GM12878 (cell line): Measurements from ENCODE around the gene HTATIP2. TPM values are rescaled to one million over a fixed set of nuclear protein-coding genes. Genes with fewer than 3 reads are reported as not detected.

Source experiments
- ATAC-seq: fragments of 200-7000 bp; cut with Tn5 transposase; 3 replicates; pipeline ENCODE4 v1.9.1; 2020; ENCODE audit warnings: mild to moderate bottlenecking, moderate library complexity
- BruUV-seq: library from RNA; stranded (reverse); fragments of 400-500 nt; replicated peaks from 2 replicates; lab custom pipeline; 2021; lab: Mats Ljungman, UMichigan
- CTCF ChIA-PET: fragments of 300-600 bp; sonication (Branson Sonifier 250); formaldehyde crosslinking; extraction: SDS; loops from one replicate; lab custom pipeline; 2021; ENCODE audit warnings: inconsistent platforms; lab: Yijun Ruan, JAX
- POLR2A ChIA-PET: fragments of 350-600 bp; formaldehyde crosslinking; extraction: SDS; loops from one replicate; lab custom pipeline; 2021; ENCODE audit warnings: inconsistent platforms; lab: Charles Lee
- RAD21 ChIA-PET: fragments of 300-600 bp; sonication (Branson Sonifier 250); formaldehyde crosslinking; loops from one replicate; lab custom pipeline; 2023; ENCODE audit warnings: antibody characterized with exemption; ENCODE audit not compliant: unreplicated experiment; lab: Charles Lee
- SMC1A ChIA-PET: fragments of 300-600 bp; sonication (Branson Sonifier 250); formaldehyde crosslinking; loops from one replicate; lab custom pipeline; 2023; ENCODE audit not compliant: unreplicated experiment, uncharacterized antibody; lab: Charles Lee
- DNase-seq: peaks from one replicate; pipeline ENCODE4 v3.0.0-alpha.2; 2011; ENCODE audit warnings: low read depth, low spot score
- FAIRE-seq: peaks from 3 replicates; lab custom pipeline; 2011; peaks lifted over from hg19 to GRCh38; lab: Jason Lieb, UNC
- H2AFZ ChIP-seq: 2 replicates; pipeline ENCODE4 v1.6.0; 2011; ENCODE audit warnings: low read depth, low read length, control low read depth; ENCODE audit not compliant: control insufficient read depth
- H3K27ac ChIP-seq: 2 replicates; pipeline ENCODE4 v1.5.1; 2011; ENCODE audit warnings: control low read depth; ENCODE audit not compliant: control insufficient read depth, insufficient read depth
- H3K27me3 ChIP-seq, 2 experiments: replicated peaks in 1 of 2; 2 replicates each; pipeline versions ENCODE4 v1.6.0 to v1.6.1; 2011; ENCODE audit warnings: low read length in 1 of 2; ENCODE audit not compliant: control insufficient read depth in 2 of 2, insufficient read depth in 2 of 2
- H3K36me3 ChIP-seq, 2 experiments: 2 replicates each; pipeline ENCODE4 v1.5.1; 2011; ENCODE audit warnings: low read length in 1 of 2; ENCODE audit not compliant: control insufficient read depth in 2 of 2, insufficient read depth in 2 of 2
- H3K4me1 ChIP-seq: 2 replicates; pipeline ENCODE4 v1.6.1; 2011; ENCODE audit warnings: mild to moderate bottlenecking, low read length, moderate library complexity, mixed read lengths; ENCODE audit not compliant: control insufficient read depth, insufficient read depth
- H3K4me2 ChIP-seq: 2 replicates; pipeline ENCODE4 v1.6.0; 2011; ENCODE audit warnings: control low read depth; ENCODE audit not compliant: control insufficient read depth, insufficient read depth
- H3K4me3 ChIP-seq: fragments of 200-600 bp; sonication (generic); 2 replicates; pipeline ENCODE4 v1.5.1; 2016
- H3K79me2 ChIP-seq: 2 replicates; pipeline ENCODE4 v1.6.0; 2011; ENCODE audit warnings: low read length; ENCODE audit not compliant: control insufficient read depth, insufficient read depth
- H3K9ac ChIP-seq: 2 replicates; pipeline ENCODE4 v1.8.0; 2011; ENCODE audit warnings: low read length, control low read depth, mixed read lengths; ENCODE audit not compliant: control insufficient read depth, insufficient read depth
- H3K9me3 ChIP-seq: replicated peaks from 3 replicates; pipeline ENCODE4 v1.5.1; 2011; ENCODE audit warnings: mild to moderate bottlenecking, low read length; ENCODE audit not compliant: control insufficient read depth, insufficient read depth
- H4K20me1 ChIP-seq: 2 replicates; pipeline ENCODE4 v1.6.0; 2011; ENCODE audit not compliant: control insufficient read depth, insufficient read depth
- BCLAF1 ChIP-seq: fragments of 450-650 bp; IDR thresholded peaks from 2 replicates; pipeline ENCODE4 v1.6.1; 2017; ENCODE audit warnings: antibody characterized with exemption, mild to moderate bottlenecking, moderate library complexity
- CBFB ChIP-seq: IDR thresholded peaks from 2 replicates; pipeline ENCODE4 v1.6.1; 2016; ENCODE audit warnings: antibody characterized with exemption, low read depth
- CBX5 ChIP-seq: sonication (generic); IDR thresholded peaks from 2 replicates; pipeline ENCODE4 v1.6.1; 2016; ENCODE audit warnings: low read depth, moderate library complexity, mild to moderate bottlenecking, inconsistent platforms
- CEBPB ChIP-seq, 2 experiments: fragments of 150-350 bp in 1 of 2; IDR thresholded peaks; 2 replicates each; pipeline ENCODE4 v1.6.1; 2012 to 2014; ENCODE audit warnings: low read depth in 2 of 2, low read length in 2 of 2, borderline replicate concordance in 1 of 2, inconsistent platforms in 1 of 2
- CREM ChIP-seq: IDR thresholded peaks from 2 replicates; pipeline ENCODE4 v1.6.1; 2014; ENCODE audit warnings: antibody characterized with exemption, low read depth
- EED ChIP-seq: sonication (generic); IDR thresholded peaks from 2 replicates; pipeline ENCODE4 v1.6.1; 2016; ENCODE audit warnings: antibody characterized with exemption, low read depth
- HSF1 ChIP-seq: fragments of 150-350 bp; IDR thresholded peaks from 2 replicates; pipeline ENCODE4 v1.6.1; 2014; ENCODE audit warnings: mild to moderate bottlenecking, low read depth, low read length
- NFIC ChIP-seq: IDR thresholded peaks from 2 replicates; pipeline ENCODE4 v1.6.1; 2012; ENCODE audit warnings: low read depth, mild to moderate bottlenecking, inconsistent platforms, low read length, moderate library complexity
- NR2C2 ChIP-seq: IDR thresholded peaks from 2 replicates; pipeline ENCODE4 v1.6.1; 2011; ENCODE audit warnings: borderline replicate concordance, low read depth; ENCODE audit not compliant: control insufficient read depth, insufficient read length
- PAX5 ChIP-seq: IDR thresholded peaks from 2 replicates; pipeline ENCODE4 v1.6.1; 2011; ENCODE audit warnings: low read depth, low read length, borderline replicate concordance
- RFX5 ChIP-seq: IDR thresholded peaks from 2 replicates; pipeline ENCODE4 v1.6.1; 2011; ENCODE audit warnings: low read depth, low read length, improper control_type of control experiment
- WGBS: methylation state at CpG from one replicate; pipeline ENCODE4 v1.1.6; 2016; ENCODE audit warnings: low lambda C conversion rate; ENCODE audit not compliant: insufficient replicate concordance, insufficient coverage; ENCODE audit errors: missing lambda C conversion rate; 5-methylcytosine and 5-hydroxymethylcytosine counted together
- in situ Hi-C: fragments of 300-500 bp; cut with MboI; formaldehyde crosslinking; loops from 9 replicates; pipeline ENCODE4 v1.14.3; 2018; ENCODE audit warnings: mixed read lengths
- intact Hi-C: fragments of 100-400 bp; cut with micrococcal nuclease; formaldehyde crosslinking; loops from one replicate; pipeline ENCODE4 v1.14.2; 2022; ENCODE audit not compliant: unreplicated experiment
- polyA plus RNA-seq, 11 experiments: library from polyadenylated mRNA; depleted of rRNA in 4 of 11; unstranded in 6 of 11; stranded (reverse) in 5 of 11; fragments of >200 nt; fragmentation: Nextera tagmentation in 4 of 11; fragmentation: Illumina TruSeq in 1 of 11; extraction: Ambion mirVana in 4 of 11; extraction: Trizol in 1 of 11; gene quantifications; 1 replicate in 1 of 11; 2 replicates in 10 of 11; pipeline versions ENCODE4 v1.2.1 to v1.2.3, GENCODE V29; 2011 to 2016; ENCODE audit warnings: inconsistent platforms in 2 of 11, missing spikeins in 2 of 11, low read depth in 1 of 11
- total RNA-seq, 4 experiments: library from RNA; depleted of rRNA in 3 of 4; stranded (reverse); fragments of >200 nt in 3 of 4; fragmentation: Illumina TruSeq in 1 of 4; extraction: Trizol in 1 of 4; gene quantifications; 2 replicates each; pipeline versions ENCODE4 v1.2.1 to v1.2.3, GENCODE V29; 2013 to 2021
- TF ChIP-seq, protein P1 (sequence below): IDR thresholded peaks from 2 replicates; pipeline ENCODE4 v1.6.1; 2011; ENCODE audit warnings: low read depth, mild to moderate bottlenecking, low read length, moderate library complexity, borderline replicate concordance; ENCODE audit errors: extremely low read depth

Gene HTATIP2
- total and polyA plus RNA-seq, 10 of the 15 experiments (the other 5 are each of a cell fraction or from before 2014, with no cell fraction given), result 25.4 to 58.5 (median 42.2) TPM

DNA sequence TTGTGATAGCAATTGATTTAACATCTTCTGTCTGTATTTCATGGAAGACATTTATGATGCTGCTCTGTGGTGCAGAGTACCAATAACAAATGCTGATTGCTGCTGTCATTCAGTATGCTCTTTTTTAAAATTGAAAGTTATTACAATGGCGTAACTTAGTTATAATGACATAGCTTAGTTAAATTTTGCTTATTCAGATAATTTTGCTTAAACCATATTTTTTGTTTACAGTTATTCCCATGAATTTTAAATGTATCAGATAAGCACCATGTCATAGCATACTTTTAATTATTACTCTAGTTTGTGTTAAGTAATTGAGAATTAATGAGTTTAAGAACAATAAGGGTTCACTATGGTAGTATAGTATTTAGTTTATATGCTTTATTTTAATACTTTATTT is 39.5 kb downstream of the HTATIP2 start:
- no peak overlapping the region for H3K4me2 ChIP-seq
- intact Hi-C loops, result no loop called here
- TF ChIP-seq CREM (no peak), CBFB (no peak), CEBPB (IDR thresholded peaks at IDR 0.05; ENCODE audit: borderline replicate concordance in 1 of 2, low read depth in 2 of 2, low read length in 2 of 2) (no peak), NR2C2 (no peak), NFIC (no peak), CBX5 (no peak), EED (no peak), RFX5 (no peak), PAX5 (no peak), BCLAF1 (no peak), HSF1 (no peak)
- TF ChIP-seq, protein P1, sequence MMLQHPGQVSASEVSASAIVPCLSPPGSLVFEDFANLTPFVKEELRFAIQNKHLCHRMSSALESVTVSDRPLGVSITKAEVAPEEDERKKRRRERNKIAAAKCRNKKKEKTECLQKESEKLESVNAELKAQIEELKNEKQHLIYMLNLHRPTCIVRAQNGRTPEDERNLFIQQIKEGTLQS, result no peak
- H3K36me3 ChIP-seq, result peaks cover 0 to 10% of the 10 kb centered on the region in 2 experiments; a peak in 1 of 4 replicates
- H3K27ac ChIP-seq, result no peak overlapping the region
- ChIA-PET RAD21 (no interaction called here), CTCF (interaction anchor here (7.2 kb wide), 1 partner anchor 206 kb away, joined by 73 read pairs; no protein-coding TSS in a partner anchor), SMC1A (interaction anchor here (1.0 to 1.4 kb wide), 2 partner anchors 8 to 13 kb away, joined by 3 to 4 read pairs; no protein-coding TSS in a partner anchor), POLR2A (interaction anchor here (0.6 kb wide), 1 partner anchor 21 kb away, joined by 3 read pairs; no protein-coding TSS in a partner anchor)
- no peaks in the 10 kb centered on the region for H3K27me3 ChIP-seq
- ATAC-seq, result no peak
- H3K4me1 ChIP-seq, result no peaks in the 10 kb centered on the region
- H3K9me3 ChIP-seq, result no peaks in the 10 kb centered on the region
- no peaks in the 10 kb centered on the region for H4K20me1 ChIP-seq
- no peak for DNase-seq
- 100% methylated on average over 1 of the region's 1 CpG for WGBS
- in situ Hi-C loops, result no loop called here
- BruUV-seq, result no TSS peak
- no peak overlapping the region for H3K4me3 ChIP-seq
- H3K9ac ChIP-seq, result no peak overlapping the region
- H2AFZ ChIP-seq, result no peak overlapping the region
- H3K79me2 ChIP-seq, result no peaks in the 10 kb centered on the region
- FAIRE-seq, result no peak
